ENCODE measurements around the gene NT5M.

Gene NT5M

GRCh38 chr17:17343160-17343735, 40.1 kb downstream of the NT5M start:
- H3K4me3 ChIP-seq (ENCODE audit: control insufficient read depth, low read depth, low read length) = no peak overlapping the region
- no peak for DNase-seq (ENCODE audit: low read depth)
- TF ChIP-seq CTCF (conservative IDR thresholded peaks at IDR 0.05; ENCODE audit: control insufficient read depth, insufficient read depth, low read depth, low read length) = no peak

GRCh38 chr17:17343896-17344506, 40.8 kb downstream of the NT5M start:
- no peak for DNase-seq (ENCODE audit: low read depth)
- TF ChIP-seq CTCF (conservative IDR thresholded peaks at IDR 0.05; ENCODE audit: control insufficient read depth, insufficient read depth, low read depth, low read length) = no peak
- H3K4me3 ChIP-seq (ENCODE audit: control insufficient read depth, low read depth, low read length) = no peak overlapping the region

GRCh38 chr17:17344507-17345293, 41.5 kb downstream of the NT5M start:
- no peak for TF ChIP-seq CTCF (conservative IDR thresholded peaks at IDR 0.05; ENCODE audit: control insufficient read depth, insufficient read depth, low read depth, low read length)
- DNase-seq (ENCODE audit: low read depth) = no peak
- no peak overlapping the region for H3K4me3 ChIP-seq (ENCODE audit: control insufficient read depth, low read depth, low read length)

- no peak for DNase-seq (ENCODE audit: low read depth)
- no peak overlapping the region for H3K4me3 ChIP-seq (ENCODE audit: control insufficient read depth, low read depth, low read length)
- no peak for TF ChIP-seq CTCF (conservative IDR thresholded peaks at IDR 0.05; ENCODE audit: control insufficient read depth, insufficient read depth, low read depth, low read length)
Measured at GRCh38 chr17:17345294-17345597, 42.1 kb downstream of the NT5M start.

- TF ChIP-seq CTCF (conservative IDR thresholded peaks at IDR 0.05; ENCODE audit: control insufficient read depth, insufficient read depth, low read depth, low read length) = no peak
- no peak overlapping the region for H3K4me3 ChIP-seq (ENCODE audit: control insufficient read depth, low read depth, low read length)
- DNase-seq (ENCODE audit: low read depth) = no peak
Measured at GRCh38 chr17:17345686-17346427, 42.7 kb downstream of the NT5M start.

GRCh38 chr17:17346428-17347233, 43.5 kb downstream of the NT5M start:
- no peak overlapping the region for H3K4me3 ChIP-seq (ENCODE audit: control insufficient read depth, low read depth, low read length)
- TF ChIP-seq CTCF (conservative IDR thresholded peaks at IDR 0.05; ENCODE audit: control insufficient read depth, insufficient read depth, low read depth, low read length) = no peak
- DNase-seq (ENCODE audit: low read depth) = no peak
